Measurements from ENCODE around the gene TRIM40.

TRIM40 gene, protein sequence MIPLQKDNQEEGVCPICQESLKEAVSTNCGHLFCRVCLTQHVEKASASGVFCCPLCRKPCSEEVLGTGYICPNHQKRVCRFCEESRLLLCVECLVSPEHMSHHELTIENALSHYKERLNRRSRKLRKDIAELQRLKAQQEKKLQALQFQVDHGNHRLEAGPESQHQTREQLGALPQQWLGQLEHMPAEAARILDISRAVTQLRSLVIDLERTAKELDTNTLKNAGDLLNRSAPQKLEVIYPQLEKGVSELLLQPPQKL

DNA sequence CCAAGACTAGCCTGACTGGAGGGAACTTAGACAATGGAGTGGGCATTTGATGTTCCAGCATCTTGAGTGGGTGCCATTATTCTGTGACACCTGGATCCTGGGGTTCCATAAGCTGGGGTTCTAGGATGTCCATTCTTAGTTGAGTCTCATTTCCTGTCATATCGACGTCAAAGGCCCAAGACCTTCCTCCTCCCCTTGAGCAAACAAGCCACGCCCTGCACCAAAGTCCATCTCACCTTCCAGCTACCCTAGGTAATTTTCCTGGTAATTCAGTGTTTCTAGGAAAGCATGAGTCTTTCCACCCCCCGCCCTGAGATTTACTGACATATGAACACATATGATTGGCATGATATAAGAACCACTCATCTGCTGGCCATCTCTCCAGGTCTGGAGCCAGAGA is at the start of gene TRIM40:
Gene TRIM40, plus strand, starts transcription at position 384 of the 400 bp plus-strand sequence. CDS start 897 bp downstream, outside the sequence.
- no peak for DNase-seq (ENCODE audit: low read depth in 2 of 2)

- DNase-seq (ENCODE audit: low read depth in 2 of 2), result no peak
These were observed 48.1 kb upstream of the TRIM40 start for GRCh38 chr6:30087876-30088275.

- no peak for DNase-seq (ENCODE audit: low read depth in 2 of 2)
These were observed 44.2 kb upstream of the TRIM40 start for GRCh38 chr6:30091577-30092381.

DNA sequence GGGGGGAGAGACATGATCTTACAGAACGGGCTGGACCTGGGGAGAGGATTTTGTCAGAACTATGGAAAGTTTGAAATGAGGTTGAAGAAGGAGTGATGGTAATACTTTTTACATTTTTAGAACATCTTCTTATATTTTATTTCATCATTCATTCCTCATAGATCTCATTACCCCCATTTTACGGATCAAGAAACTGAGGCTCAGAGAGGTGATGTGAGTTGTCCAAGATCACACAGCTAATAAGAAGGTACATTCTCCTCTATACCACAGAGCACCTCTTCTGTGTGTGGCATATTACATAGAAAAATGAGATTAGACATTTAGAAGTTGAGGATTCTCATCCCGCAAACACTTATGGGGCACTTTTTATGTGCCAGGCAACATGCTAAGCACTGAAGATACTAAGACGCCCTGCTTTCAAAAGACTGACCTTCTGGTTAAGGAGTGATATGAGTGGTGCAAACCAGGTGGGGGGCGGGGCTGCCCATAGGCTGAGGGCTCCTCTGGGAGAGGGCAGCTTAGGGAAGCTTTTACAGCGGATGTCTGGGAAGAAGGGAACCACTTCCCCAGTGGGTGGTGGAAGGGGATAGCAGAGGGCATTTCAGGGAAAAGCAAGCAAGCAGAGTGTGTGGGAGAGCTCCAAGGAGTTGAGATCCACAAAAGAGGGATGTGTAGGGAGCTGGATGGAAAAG is 42.9 kb upstream of the TRIM40 start:
- no peak for DNase-seq (ENCODE audit: low read depth in 2 of 2)

DNA sequence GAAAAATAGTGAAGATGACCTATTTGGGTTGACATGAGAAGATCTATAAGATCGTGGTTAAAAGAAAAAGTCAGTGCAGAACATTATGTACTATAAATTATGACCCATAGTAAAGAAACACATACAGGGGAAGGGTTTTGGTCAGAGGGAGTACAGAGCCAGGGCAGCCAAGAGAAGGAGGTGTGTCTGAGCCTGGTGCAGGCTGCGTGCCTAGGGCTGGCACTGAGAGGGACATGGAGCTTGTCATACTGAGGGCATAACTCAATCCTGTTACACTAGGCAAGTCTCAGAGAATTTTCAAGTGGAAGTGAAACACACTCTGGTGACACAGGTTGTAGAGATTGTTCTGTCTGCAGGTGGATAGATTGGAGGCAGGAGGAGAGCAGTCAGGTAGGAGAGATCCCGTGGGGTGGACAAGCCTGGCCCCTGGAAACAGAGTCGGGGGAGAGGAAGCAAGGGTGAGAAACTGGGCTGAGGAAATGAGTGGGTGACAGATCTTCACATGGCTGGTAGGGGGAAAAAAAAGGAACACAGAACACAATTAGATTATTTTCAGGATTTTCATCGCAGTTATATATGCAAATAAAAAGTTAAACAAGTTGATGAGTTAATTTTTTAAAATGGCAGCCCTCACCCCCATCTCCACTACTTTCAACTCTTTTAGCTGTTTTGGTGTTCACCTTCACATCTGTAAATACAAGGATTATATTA is 41.8 kb upstream of the TRIM40 start:
- DNase-seq (ENCODE audit: low read depth in 2 of 2), result no peak

- DNase-seq (ENCODE audit: low read depth in 2 of 2), result no peak
These were observed 39.1 kb upstream of the TRIM40 start for GRCh38 chr6:30096829-30097228.

DNA sequence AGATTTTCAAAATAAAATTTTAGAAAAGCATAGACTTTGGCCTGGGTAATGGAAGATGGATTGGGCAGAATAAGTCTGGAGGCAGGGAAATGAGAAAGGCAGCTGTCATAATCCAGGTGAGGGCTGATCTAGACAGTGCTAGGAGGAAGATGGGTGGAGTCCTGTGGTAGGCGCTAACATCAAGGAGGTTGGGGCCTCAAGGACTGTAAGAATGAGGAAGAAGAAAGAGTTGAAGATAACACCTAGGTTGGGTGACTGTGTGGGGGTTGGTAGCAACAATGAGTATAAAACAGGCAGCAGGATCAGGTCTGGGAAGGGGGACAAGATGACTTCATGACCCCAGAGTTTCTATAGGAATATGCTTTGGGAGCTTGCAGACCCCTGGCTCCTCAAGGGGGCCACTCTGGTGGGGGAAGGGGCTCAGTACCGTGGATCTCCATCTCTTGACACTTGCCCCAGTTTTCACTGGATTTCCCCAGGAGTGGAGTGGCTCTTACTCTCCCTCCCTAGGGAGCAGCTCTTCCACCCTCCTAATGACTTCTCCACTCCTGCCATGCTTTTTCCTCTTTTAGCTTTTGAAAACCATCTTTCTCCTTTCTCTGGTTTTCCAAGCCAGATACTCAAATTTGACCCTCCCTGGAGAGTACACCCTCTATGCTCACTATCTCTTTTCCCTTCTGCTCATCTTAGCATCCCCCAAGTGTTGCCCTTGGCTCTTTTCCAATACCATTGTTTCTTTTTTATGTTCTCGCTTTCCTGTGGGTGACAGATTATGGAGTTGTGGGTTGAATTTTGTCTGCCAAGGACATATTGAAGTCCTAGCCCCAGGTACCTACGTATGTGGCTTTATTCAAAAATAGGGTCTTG is 37.8 kb upstream of the TRIM40 start:
- DNase-seq (ENCODE audit: low read depth in 2 of 2), result no peak

DNA sequence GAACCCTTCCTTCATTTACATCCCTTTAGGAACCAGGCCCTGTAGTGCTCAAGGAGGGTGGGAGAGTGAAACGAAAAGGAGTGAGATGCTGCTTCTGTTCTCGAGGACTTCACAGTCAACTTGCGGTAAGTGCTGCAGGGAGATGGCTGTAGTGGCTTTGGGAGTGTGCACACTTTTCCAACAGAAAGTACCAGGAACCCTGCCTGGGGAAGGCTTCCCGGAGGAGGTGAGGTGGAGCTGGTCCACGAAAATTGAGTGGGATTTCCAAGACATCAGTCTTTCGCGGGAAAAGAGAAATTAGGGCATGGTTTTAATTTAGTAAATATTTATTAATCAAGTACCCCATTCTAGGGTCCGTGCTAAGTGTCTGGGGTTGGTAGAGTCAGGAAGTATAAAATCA is 35.8 kb upstream of the TRIM40 start:
- DNase-seq (ENCODE audit: low read depth in 2 of 2), result no peak

GRCh38 chr6:30100585-30101443 is 35.1 kb upstream of the TRIM40 start:
- no peak for DNase-seq (ENCODE audit: low read depth in 2 of 2)

- peak; percentile 19 to 42 for DNase-seq (ENCODE audit: low read depth in 2 of 2)
These were observed 34.2 kb upstream of the TRIM40 start for GRCh38 chr6:30101444-30102413.

GRCh38 chr6:30102414-30102969 is 33.4 kb upstream of the TRIM40 start:
- no peak for DNase-seq (ENCODE audit: low read depth in 2 of 2)

DNA sequence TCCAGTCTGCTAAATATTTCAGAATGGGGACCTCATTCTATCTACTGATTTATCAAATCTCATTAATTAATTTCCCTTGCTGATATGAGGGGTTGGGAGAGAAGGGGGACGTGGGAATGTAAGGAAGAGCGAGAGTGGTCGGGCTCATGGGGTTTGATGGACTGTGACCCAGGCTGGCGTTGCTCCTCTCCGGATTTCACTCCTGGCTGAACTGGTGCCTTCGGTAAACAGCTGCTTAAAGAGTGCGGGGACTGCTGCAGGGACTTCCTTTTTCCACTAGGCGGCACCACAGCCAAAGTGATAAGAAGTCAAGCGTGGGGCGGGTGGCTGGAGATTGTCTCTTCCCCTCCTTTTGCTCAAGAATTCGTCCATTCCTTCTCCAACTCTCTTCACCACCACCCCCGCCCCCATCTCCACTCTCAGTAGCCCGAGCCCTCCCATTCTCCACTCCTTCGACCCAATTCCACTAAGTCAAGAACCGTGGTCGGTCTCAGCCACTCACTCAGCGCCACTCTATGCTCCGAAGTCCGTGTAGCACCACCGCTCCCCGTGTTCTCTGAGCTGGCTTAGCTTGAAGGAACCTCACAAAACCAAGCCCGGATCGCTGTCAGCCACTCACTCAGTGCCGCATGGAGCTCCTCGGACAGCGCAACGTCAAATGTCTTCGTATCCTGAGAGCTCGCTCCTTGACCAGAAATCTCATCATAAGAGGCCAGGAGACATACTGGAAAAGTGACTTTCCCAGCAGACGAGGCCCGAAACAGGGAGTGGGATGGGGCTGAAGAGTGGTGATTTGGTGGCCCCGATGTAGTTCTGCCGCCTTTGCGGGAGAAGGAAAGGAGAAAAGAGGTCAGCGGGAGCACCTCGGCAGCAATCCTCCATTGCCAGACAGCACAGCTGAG is 32.7 kb upstream of the TRIM40 start:
- peak; percentile 65 to 68 for DNase-seq (ENCODE audit: low read depth in 2 of 2)

GRCh38 chr6:30103872-30104179 is 32.1 kb upstream of the TRIM40 start:
- no peak for DNase-seq (ENCODE audit: low read depth in 2 of 2)

GRCh38 chr6:30104661-30105060 is 31.3 kb upstream of the TRIM40 start:
- DNase-seq (ENCODE audit: low read depth in 2 of 2), result no peak

DNA sequence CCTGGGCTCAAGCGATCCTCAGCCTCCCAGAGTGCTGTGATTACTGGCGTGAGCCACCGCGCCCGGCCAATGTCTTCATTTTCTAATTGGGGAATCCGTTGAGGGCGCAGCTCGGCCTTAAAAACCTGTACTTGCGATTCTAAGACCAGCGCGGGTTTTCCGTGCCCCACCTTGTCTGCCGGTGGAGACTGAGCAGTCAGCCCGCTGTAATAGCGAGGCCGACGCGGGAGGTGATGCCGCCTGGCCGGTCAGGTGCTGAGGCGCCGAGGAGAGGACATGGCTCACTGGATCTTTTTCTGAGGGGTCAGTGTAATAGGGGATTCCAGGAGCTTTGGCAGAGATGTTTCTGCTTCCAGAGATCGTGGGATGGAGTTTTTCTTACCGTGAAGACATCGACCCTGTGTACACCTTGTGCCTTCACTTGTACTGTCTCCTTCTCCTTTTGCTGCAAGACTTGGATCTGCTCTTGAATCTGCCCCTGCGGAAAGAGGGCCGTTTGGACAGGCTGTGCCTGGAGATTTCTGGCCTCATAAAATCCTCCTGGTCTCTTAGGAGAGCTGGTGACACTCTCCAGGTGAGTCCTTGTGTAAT is 24.6 kb upstream of the TRIM40 start:
- DNase-seq (ENCODE audit: low read depth in 2 of 2), result no peak

DNA sequence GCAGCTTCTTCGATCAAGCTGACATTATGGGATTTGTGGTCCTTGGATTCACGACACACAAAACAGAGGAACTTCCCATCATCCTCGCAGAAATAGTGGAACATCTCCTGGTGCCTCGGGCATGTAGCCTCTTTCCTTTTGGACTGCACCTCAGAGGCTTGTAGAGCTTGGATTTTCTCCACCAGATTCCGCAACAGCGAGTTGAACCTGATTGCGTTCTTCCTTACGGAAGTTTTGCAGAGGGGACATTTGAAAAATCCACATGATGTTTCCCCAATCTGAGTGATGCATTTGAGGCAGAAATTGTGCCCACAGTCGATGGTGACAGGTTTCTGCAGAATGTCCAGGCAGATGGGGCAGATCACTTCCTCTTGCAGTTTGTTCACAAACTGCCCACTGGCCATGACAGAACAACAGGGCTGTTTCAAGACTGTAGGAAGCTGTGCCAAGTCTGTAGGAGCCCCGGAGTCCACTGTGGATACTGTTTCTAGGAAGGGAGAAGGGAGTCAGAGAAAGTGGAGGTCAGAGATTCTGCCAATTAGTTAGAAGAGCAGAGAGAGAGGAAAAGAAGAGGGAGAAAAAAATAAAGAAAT is 23.4 kb upstream of the TRIM40 start:
- DNase-seq (ENCODE audit: low read depth in 2 of 2), result no peak

All from stimulated activated CD8-positive, alpha-beta memory T cell treated with anti-CD3 and anti-CD28 coated beads, Interleukin-7, amount 100 ng/mL, for 1 hour (primary cell).